SU-DHL-6 (cell line): ENCODE data around the gene CHMP4B.

Experiments
- H2AFZ ChIP-seq: fragments of 200-600 bp; sonication (generic); 2 replicates; pipeline ENCODE4 v1.6.1; 2014; ENCODE audit warnings: low read depth, mild to moderate bottlenecking, moderate library complexity, mixed read lengths, antibody characterized with exemption, low read length; ENCODE audit not compliant: severe bottlenecking
- H3F3A ChIP-seq: fragments of 200-600 bp; shearing (Covaris generic); 2 replicates; pipeline ENCODE4 v1.6.0; 2016; ENCODE audit warnings: antibody characterized with exemption, mild to moderate bottlenecking; ENCODE audit not compliant: insufficient read depth
- H3K27ac ChIP-seq: fragments of 200-600 bp; sonication (generic); 2 replicates; pipeline ENCODE4 v1.5.1; 2016; ENCODE audit warnings: low read depth, mild to moderate bottlenecking, low read length, moderate library complexity, mixed read lengths
- H3K27me3 ChIP-seq: fragments of 200-600 bp; sonication (generic), shearing (Covaris generic); 2 replicates; pipeline ENCODE4 v1.6.0; 2014; ENCODE audit warnings: mild to moderate bottlenecking, low read length
- H3K36me3 ChIP-seq: fragments of 200-600 bp; sonication (generic); 2 replicates; pipeline ENCODE4 v1.6.1; 2014; ENCODE audit warnings: mild to moderate bottlenecking, low read length, mixed read lengths
- H3K4me2 ChIP-seq: fragments of 300-600, 200-600 bp; shearing (Covaris generic), sonication (generic); 2 replicates; pipeline ENCODE4 v1.6.0; 2014; ENCODE audit warnings: low read length, low read depth, mild to moderate bottlenecking; ENCODE audit not compliant: poor library complexity, severe bottlenecking
- H3K4me3 ChIP-seq: fragments of 200-600 bp; sonication (generic); 2 replicates; pipeline ENCODE4 v1.5.1; 2014; ENCODE audit warnings: antibody characterized with exemption, low read length, mild to moderate bottlenecking, mixed read lengths; ENCODE audit not compliant: insufficient read depth, poor library complexity, severe bottlenecking
- H3K79me2 ChIP-seq: fragments of 200-600 bp; sonication (generic); 2 replicates; pipeline ENCODE4 v1.6.1; 2014; ENCODE audit warnings: mild to moderate bottlenecking, low read length, moderate library complexity; ENCODE audit not compliant: insufficient read depth
- H3K9ac ChIP-seq: fragments of 200-600 bp; sonication (generic); 2 replicates; pipeline ENCODE4 v1.7.0; 2014; ENCODE audit warnings: mild to moderate bottlenecking, low read length
- H3K9me2 ChIP-seq: fragments of 200-600 bp; sonication (generic); replicated peaks from 2 replicates; pipeline ENCODE4 v1.6.1; 2014; ENCODE audit warnings: low read length; ENCODE audit not compliant: insufficient read depth
- H3K9me3 ChIP-seq: fragments of 200-600 bp; sonication (generic); 2 replicates; pipeline ENCODE4 v1.6.1; 2014; ENCODE audit warnings: low read length, mixed read lengths; ENCODE audit not compliant: insufficient read depth
- H4K20me1 ChIP-seq: fragments of 200-600 bp; sonication (generic); 2 replicates; pipeline ENCODE4 v1.6.1; 2014; ENCODE audit warnings: low read depth, mild to moderate bottlenecking, antibody characterized with exemption, low read length, moderate library complexity, mixed read lengths
- CTCF ChIP-seq: fragments of 200-600 bp; sonication (generic); IDR thresholded peaks from one replicate; pipeline ENCODE4 v1.5.1; 2017; ENCODE audit warnings: antibody characterized with exemption, mild to moderate bottlenecking, low read length, moderate library complexity; ENCODE audit not compliant: insufficient read depth, poor library complexity, severe bottlenecking
- EZH2phosphoT487 ChIP-seq: fragments of 200-600 bp; sonication (generic), shearing (Covaris generic); conservative IDR thresholded peaks from 2 replicates; pipeline ENCODE4 v1.6.1; 2018; ENCODE audit warnings: mild to moderate bottlenecking, antibody characterized with exemption, low read length, moderate library complexity, mixed read lengths

The CHMP4B gene

DNA sequence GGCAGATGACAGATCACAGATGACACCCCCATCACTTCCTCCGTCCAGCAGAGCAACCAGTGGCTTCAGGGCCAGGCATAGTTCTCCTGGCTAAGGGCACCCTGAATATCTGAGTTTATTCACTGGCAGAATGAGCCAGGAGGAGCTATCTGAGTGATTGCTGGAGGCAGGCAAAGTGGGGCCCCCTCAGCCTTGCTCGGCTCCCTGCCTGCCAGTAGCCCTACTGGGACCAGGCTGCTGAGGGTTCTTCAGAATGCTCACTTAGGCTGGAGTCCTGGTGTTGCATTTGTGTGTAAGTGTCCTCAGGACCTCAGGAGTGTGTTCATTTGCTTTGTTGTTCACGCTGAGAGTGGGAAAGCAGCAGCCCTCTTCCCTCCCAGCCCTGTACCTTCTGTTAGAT lies 31.2 kb downstream of the CHMP4B start:
- TF ChIP-seq CTCF (no peak), EZH2phosphoT487 (no peak)
- Histone ChIP-seq H2AFZ (no peak overlapping the region), H4K20me1 (no peaks in the 10 kb centered on the region), H3K9me2 (no peaks in the 10 kb centered on the region), H3K79me2 (peaks cover 100% of the 10 kb centered on the region), H3K27me3 (no peaks in the 10 kb centered on the region), H3F3A (peaks cover 12% of the 10 kb centered on the region), H3K4me3 (no peak overlapping the region), H3K36me3 (no peaks in the 10 kb centered on the region), H3K27ac (peak overlapping the region; percentile 64), H3K9me3 (no peaks in the 10 kb centered on the region), H3K4me2 (peak overlapping the region; percentile 38), H3K9ac (peak overlapping the region; percentile 8; the same call in 1 of the 2 replicates)

GRCh38 chr20:33843050-33843449 lies 31.9 kb downstream of the CHMP4B start:
- Histone ChIP-seq H3K27ac (peak overlapping the region; percentile 64), H2AFZ (no peak overlapping the region), H3K9me2 (no peaks in the 10 kb centered on the region), H3K9me3 (no peaks in the 10 kb centered on the region), H3K4me3 (no peak overlapping the region), H3K36me3 (no peaks in the 10 kb centered on the region), H3F3A (peaks cover 12% of the 10 kb centered on the region), H4K20me1 (no peaks in the 10 kb centered on the region), H3K79me2 (peaks cover 100% of the 10 kb centered on the region), H3K27me3 (no peaks in the 10 kb centered on the region), H3K4me2 (peak overlapping the region; percentile 38), H3K9ac (peak overlapping the region; percentile 8; the same call in 1 of the 2 replicates)
- no peak for TF ChIP-seq CTCF
- TF ChIP-seq EZH2phosphoT487: no peak

- no peak for TF ChIP-seq EZH2phosphoT487
- no peak for TF ChIP-seq CTCF
- Histone ChIP-seq H3K4me2 (peak overlapping the region; percentile 38), H3F3A (peaks cover 12% of the 10 kb centered on the region), H3K9ac (0 out of 2 replicates have a peak overlapping the region, but pooled peaks have one; percentile 0), H3K27ac (peak overlapping the region; percentile 64), H2AFZ (no peak overlapping the region), H3K27me3 (no peaks in the 10 kb centered on the region), H3K79me2 (peaks cover 100% of the 10 kb centered on the region), H3K9me2 (no peaks in the 10 kb centered on the region), H3K9me3 (no peaks in the 10 kb centered on the region), H4K20me1 (no peaks in the 10 kb centered on the region), H3K36me3 (no peaks in the 10 kb centered on the region), H3K4me3 (no peak overlapping the region)
These were observed 32.7 kb downstream of the CHMP4B start for GRCh38 chr20:33843854-33844253.
